A549 (cell line): ENCODE data around the gene C1GALT1.

Experiments
- CEBPB ChIP-seq, 2 experiments: fragments of >200 bp in 1 of 2; sonication (Bioruptor Twin) in 1 of 2; formaldehyde crosslinking in 1 of 2; IDR thresholded peaks; 2 replicates each; pipeline ENCODE4 v1.6.1; 2012 to 2016
- GATA3 ChIP-seq: IDR thresholded peaks from 2 replicates; pipeline ENCODE4 v1.6.1; 2012; ENCODE audit warnings: borderline replicate concordance
- JUN ChIP-seq, 2 experiments: fragments of >200 bp; sonication (Bioruptor Twin); formaldehyde crosslinking; IDR thresholded peaks; 2 replicates in 1 of 2; 3 replicates in 1 of 2; pipeline ENCODE4 v1.6.1; 2016 to 2017
- JUNB ChIP-seq: fragments of >200 bp; sonication (Bioruptor Twin); formaldehyde crosslinking; IDR thresholded peaks from 2 replicates; pipeline ENCODE4 v1.6.1; 2016
- MYC ChIP-seq: IDR thresholded peaks from 2 replicates; pipeline ENCODE4 v1.6.1; 2012; ENCODE audit warnings: mild to moderate bottlenecking, inconsistent platforms, low read length, improper control_type of control experiment, borderline replicate concordance
- POLR2A ChIP-seq: IDR thresholded peaks from 2 replicates; pipeline ENCODE4 v1.6.1; 2012; ENCODE audit warnings: mild to moderate bottlenecking, low read length
- RAD21 ChIP-seq, 2 experiments: fragments of >200 bp in 1 of 2; sonication (Bioruptor Twin) in 1 of 2; formaldehyde crosslinking in 1 of 2; IDR thresholded peaks in 1 of 2; conservative IDR thresholded peaks in 1 of 2; 2 replicates in 1 of 2; 3 replicates in 1 of 2; pipeline ENCODE4 v1.6.1; 2012 to 2018; ENCODE audit warnings: inconsistent platforms in 1 of 2
- RCOR1 ChIP-seq: fragments of 150-350 bp; IDR thresholded peaks from 2 replicates; pipeline ENCODE4 v1.6.1; 2014; ENCODE audit warnings: antibody characterized with exemption, low read length, low read depth
- ZC3H11A ChIP-seq: fragments of 450-650 bp; IDR thresholded peaks from 2 replicates; pipeline ENCODE4 v1.6.1; 2014; ENCODE audit warnings: antibody characterized with exemption, mild to moderate bottlenecking
- TF ChIP-seq, protein P1 (sequence below): fragments of >200 bp; sonication (Bioruptor Twin); formaldehyde crosslinking; IDR thresholded peaks from 3 replicates; pipeline ENCODE4 v1.5.1; 2016
- TF ChIP-seq, protein P2 (sequence below): fragments of 200-600 bp; sonication (generic); IDR thresholded peaks from 2 replicates; pipeline ENCODE4 v1.6.1; 2016; ENCODE audit warnings: antibody characterized with exemption, mild to moderate bottlenecking, moderate library complexity
- TF ChIP-seq, protein P3 (sequence below): fragments of 250-450 bp; sonication (Bioruptor Pico); IDR thresholded peaks from 2 replicates; pipeline ENCODE4 v1.5.0; 2020; ENCODE audit warnings: low read depth, mild to moderate bottlenecking, moderate library complexity
- TF ChIP-seq, protein P4 (sequence below): IDR thresholded peaks from 2 replicates; pipeline ENCODE4 v1.6.1; 2012
- TF ChIP-seq, protein P5 (sequence below): fragments of 250-450 bp; sonication (Bioruptor Pico); IDR thresholded peaks from 2 replicates; pipeline ENCODE4 v1.5.0; 2021; ENCODE audit warnings: mild to moderate bottlenecking, moderate library complexity, borderline replicate concordance

DNA sequence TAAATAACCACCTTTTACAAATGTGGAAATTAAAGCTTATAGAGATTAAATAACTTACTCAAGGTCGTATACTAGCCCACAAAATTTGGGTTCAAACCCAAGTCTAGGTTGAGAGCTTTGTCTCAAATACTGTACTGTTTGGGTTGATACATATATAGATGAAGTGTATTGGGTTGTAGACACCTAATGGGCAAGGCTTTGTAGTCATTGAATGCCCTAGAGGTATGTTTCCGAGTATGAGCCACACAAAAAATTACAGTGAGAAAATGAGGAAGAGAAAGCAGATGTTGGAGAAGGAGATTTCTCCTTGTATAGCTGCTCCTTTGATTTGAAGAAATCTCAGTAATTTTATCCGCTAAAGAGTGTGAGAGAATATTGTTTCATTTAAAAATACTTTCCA is 60.6 kb downstream of the C1GALT1 start:
- TF ChIP-seq, protein P1, sequence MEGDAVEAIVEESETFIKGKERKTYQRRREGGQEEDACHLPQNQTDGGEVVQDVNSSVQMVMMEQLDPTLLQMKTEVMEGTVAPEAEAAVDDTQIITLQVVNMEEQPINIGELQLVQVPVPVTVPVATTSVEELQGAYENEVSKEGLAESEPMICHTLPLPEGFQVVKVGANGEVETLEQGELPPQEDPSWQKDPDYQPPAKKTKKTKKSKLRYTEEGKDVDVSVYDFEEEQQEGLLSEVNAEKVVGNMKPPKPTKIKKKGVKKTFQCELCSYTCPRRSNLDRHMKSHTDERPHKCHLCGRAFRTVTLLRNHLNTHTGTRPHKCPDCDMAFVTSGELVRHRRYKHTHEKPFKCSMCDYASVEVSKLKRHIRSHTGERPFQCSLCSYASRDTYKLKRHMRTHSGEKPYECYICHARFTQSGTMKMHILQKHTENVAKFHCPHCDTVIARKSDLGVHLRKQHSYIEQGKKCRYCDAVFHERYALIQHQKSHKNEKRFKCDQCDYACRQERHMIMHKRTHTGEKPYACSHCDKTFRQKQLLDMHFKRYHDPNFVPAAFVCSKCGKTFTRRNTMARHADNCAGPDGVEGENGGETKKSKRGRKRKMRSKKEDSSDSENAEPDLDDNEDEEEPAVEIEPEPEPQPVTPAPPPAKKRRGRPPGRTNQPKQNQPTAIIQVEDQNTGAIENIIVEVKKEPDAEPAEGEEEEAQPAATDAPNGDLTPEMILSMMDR: no peak
- TF ChIP-seq, protein P2, sequence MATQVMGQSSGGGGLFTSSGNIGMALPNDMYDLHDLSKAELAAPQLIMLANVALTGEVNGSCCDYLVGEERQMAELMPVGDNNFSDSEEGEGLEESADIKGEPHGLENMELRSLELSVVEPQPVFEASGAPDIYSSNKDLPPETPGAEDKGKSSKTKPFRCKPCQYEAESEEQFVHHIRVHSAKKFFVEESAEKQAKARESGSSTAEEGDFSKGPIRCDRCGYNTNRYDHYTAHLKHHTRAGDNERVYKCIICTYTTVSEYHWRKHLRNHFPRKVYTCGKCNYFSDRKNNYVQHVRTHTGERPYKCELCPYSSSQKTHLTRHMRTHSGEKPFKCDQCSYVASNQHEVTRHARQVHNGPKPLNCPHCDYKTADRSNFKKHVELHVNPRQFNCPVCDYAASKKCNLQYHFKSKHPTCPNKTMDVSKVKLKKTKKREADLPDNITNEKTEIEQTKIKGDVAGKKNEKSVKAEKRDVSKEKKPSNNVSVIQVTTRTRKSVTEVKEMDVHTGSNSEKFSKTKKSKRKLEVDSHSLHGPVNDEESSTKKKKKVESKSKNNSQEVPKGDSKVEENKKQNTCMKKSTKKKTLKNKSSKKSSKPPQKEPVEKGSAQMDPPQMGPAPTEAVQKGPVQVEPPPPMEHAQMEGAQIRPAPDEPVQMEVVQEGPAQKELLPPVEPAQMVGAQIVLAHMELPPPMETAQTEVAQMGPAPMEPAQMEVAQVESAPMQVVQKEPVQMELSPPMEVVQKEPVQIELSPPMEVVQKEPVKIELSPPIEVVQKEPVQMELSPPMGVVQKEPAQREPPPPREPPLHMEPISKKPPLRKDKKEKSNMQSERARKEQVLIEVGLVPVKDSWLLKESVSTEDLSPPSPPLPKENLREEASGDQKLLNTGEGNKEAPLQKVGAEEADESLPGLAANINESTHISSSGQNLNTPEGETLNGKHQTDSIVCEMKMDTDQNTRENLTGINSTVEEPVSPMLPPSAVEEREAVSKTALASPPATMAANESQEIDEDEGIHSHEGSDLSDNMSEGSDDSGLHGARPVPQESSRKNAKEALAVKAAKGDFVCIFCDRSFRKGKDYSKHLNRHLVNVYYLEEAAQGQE: no peak
- TF ChIP-seq ZC3H11A (no peak), POLR2A (no peak), RAD21 (conservative IDR thresholded peaks at IDR 0.05 in 1 of 2, IDR thresholded peaks at IDR 0.05 in 1 of 2) (no peak), MYC (no peak), CEBPB (IDR thresholded peaks at IDR 0.05) (no peak), GATA3 (no peak), JUNB (no peak), JUN (IDR thresholded peaks at IDR 0.05) (no peak), RCOR1 (no peak)
- TF ChIP-seq, protein P3, sequence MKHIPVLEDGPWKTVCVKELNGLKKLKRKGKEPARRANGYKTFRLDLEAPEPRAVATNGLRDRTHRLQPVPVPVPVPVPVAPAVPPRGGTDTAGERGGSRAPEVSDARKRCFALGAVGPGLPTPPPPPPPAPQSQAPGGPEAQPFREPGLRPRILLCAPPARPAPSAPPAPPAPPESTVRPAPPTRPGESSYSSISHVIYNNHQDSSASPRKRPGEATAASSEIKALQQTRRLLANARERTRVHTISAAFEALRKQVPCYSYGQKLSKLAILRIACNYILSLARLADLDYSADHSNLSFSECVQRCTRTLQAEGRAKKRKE (CRISPR knock-in tag): no peak
- TF ChIP-seq, protein P4, sequence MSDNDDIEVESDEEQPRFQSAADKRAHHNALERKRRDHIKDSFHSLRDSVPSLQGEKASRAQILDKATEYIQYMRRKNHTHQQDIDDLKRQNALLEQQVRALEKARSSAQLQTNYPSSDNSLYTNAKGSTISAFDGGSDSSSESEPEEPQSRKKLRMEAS: no peak
- TF ChIP-seq, protein P5, sequence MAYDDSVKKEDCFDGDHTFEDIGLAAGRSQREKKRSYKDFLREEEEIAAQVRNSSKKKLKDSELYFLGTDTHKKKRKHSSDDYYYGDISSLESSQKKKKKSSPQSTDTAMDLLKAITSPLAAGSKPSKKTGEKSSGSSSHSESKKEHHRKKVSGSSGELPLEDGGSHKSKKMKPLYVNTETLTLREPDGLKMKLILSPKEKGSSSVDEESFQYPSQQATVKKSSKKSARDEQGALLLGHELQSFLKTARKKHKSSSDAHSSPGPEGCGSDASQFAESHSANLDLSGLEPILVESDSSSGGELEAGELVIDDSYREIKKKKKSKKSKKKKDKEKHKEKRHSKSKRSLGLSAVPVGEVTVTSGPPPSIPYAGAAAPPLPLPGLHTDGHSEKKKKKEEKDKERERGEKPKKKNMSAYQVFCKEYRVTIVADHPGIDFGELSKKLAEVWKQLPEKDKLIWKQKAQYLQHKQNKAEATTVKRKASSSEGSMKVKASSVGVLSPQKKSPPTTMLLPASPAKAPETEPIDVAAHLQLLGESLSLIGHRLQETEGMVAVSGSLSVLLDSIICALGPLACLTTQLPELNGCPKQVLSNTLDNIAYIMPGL (CRISPR knock-in tag): no peak
